NCI-H2029 treated with DMSO at 0.1 percent for 48 hours (cell line): ENCODE data around the gene OR56B1.

Experiments
- DNase-seq: peaks from one replicate; lab custom pipeline; 2025; lab: John Stamatoyannopoulos, UW

Gene OR56B1

DNA sequence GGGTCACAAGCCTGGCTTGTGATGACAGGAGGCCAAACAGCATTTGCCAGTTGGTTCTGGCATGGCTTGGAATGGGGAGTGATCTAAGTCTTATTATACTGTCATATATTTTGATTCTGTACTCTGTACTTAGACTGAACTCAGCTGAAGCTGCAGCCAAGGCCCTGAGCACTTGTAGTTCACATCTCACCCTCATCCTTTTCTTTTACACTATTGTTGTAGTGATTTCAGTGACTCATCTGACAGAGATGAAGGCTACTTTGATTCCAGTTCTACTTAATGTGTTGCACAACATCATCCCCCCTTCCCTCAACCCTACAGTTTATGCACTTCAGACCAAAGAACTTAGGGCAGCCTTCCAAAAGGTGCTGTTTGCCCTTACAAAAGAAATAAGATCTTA is 843 bp downstream of the OR56B1 start:
- no peak for DNase-seq

GRCh38 chr11:5737670-5738392 is 1.6 kb downstream of the OR56B1 start:
- no peak for DNase-seq

DNA sequence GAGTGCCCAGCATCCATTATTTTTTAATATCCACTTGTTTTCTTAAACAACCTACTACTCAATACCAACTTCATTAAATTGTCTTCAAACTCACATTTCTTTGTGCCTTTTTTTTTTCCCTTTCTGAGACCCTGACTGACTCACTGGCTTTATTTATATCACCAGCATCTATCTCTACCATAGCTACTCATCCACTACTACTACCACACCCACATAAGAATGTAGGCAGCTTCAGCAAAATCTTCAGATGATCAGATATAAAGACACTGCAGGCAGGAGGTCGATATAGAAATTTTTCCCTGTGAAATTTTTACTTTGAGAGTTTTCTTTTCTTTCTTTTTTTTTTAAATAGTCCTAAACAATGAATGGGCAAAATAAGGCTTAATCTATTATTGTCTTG is 2.2 kb downstream of the OR56B1 start:
- DNase-seq, result no peak

DNA sequence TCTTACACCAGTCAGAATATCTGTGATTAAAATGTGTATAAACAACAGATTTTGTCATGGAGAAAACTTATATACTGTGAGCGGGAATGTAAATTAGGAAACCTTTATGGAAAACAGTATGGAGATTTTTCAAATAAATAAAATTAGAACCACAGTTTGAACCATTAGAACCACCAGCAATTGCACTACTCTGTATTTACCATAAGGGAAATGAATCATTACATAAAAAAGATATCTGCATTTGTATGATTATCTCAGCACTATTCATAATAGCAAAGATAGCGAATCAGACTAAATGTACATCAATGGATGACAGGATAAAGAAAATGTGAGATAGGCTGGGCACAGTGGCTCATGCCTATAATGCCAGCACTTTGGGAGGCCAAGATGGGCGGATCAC is 10.4 kb downstream of the OR56B1 start:
- no peak for DNase-seq

DNA sequence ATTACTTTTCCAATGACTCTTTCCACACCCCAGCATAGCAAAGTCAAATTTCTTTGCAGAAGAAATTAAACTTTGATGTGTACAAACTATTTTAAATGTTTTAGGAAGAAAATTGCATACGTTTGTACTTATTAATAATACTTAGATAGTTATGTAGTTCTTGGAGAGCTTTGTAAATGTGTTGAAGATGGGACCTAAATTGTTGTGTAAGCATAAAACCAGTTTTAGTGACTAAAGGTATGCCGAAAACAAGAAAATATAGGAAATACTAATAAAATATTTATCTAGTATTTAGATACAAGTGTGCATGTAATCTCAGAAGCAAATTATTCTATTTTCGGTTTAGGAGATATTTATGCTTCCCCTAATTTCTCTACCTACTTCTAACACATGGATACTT is 13.6 kb downstream of the OR56B1 start:
- no peak for DNase-seq

DNA sequence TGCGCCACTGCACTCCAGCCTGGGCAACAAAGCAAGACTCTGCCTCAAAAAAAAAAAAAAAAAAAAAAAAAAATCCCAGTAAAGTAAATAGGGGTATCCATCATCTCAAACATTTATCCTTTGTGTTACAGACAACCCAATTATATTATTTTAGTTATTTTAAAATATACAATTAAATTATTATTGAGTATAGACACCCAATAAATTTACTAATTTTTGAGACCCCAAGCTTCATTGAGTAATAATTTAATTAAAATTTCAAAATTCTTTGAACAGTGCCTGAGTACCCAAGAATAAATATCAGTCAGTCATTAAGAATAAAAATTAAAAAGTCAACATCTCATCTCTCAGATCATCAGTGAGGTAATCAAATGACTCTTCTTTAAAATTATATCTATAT is 17.7 kb downstream of the OR56B1 start, which contains the start of gene OR52N4:
OR52N4 (plus strand) TSS at position 301 of the 400 bp plus-strand sequence. CDS start 498 bp downstream, outside the sequence.
- no peak for DNase-seq

GRCh38 chr11:5767056-5767455 is 30.8 kb downstream of the OR56B1 start:
- DNase-seq, result no peak

DNA sequence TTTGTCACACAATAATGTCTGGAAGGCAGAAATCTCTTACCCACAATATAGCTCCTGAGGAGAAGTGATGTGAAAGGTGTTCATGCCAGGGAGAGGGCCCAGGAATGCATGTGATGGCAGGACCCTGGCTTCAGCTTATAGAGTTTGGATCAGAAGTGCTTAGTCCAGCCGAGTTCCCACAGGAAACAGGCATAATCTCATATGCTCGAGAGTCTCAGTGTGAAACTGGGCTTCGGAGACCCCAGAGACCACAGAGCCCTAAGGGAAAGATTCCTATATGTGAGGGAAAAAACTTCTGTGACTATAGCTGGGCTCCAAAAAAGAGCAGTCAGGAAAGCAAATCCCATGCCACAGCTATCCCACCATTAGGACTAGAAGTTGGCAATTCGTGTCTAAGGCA is 47.0 kb downstream of the OR56B1 start, which contains the start of gene OR52N5:
OR52N5 (minus strand) TSS at position 101 of the 400 bp plus-strand sequence. CDS start 4,721 bp downstream, outside the sequence.
- no peak for DNase-seq
